K562 (cell line): ENCODE data around the gene TP53I3. TPM values are rescaled to one million over a fixed set of nuclear protein-coding genes. Genes with fewer than 3 reads are reported as not detected.

Experiments used
- BRF2 ChIP-seq: IDR thresholded peaks from 3 replicates; pipeline ENCODE4 v1.6.1; 2011; ENCODE audit warnings: borderline replicate concordance, mild to moderate bottlenecking; ENCODE audit not compliant: insufficient read length, insufficient read depth
- CCAR2 ChIP-seq: fragments of 200-400 bp; formaldehyde crosslinking; IDR thresholded peaks from 2 replicates; pipeline ENCODE4 v1.6.1; 2017; ENCODE audit warnings: mild to moderate bottlenecking, low read depth, low read length
- FOXA1 ChIP-seq: fragments of 450-650 bp; IDR thresholded peaks from 2 replicates; pipeline ENCODE4 v1.6.1; 2016; ENCODE audit warnings: mild to moderate bottlenecking, borderline replicate concordance
- MLLT1 ChIP-seq, 2 experiments: fragments of 450-650 bp; IDR thresholded peaks; 2 replicates each; pipeline ENCODE4 v1.6.1; 2016
- NELFE ChIP-seq: IDR thresholded peaks from 2 replicates; pipeline ENCODE4 v1.6.1; 2011; ENCODE audit warnings: mild to moderate bottlenecking; ENCODE audit not compliant: insufficient read depth, insufficient read length
- NFXL1 ChIP-seq: fragments of 450-650 bp; formaldehyde crosslinking; IDR thresholded peaks from 2 replicates; pipeline ENCODE4 v1.4.0; 2021; ENCODE audit warnings: mild to moderate bottlenecking
- NR2F6 ChIP-seq: fragments of 450-650 bp; formaldehyde crosslinking; IDR thresholded peaks from 2 replicates; pipeline ENCODE4 v1.4.0; 2020; ENCODE audit warnings: mild to moderate bottlenecking
- PHTF2 ChIP-seq: fragments of 250-450 bp; sonication (Bioruptor Pico); IDR thresholded peaks from 2 replicates; pipeline ENCODE4 v1.5.0; 2021; ENCODE audit warnings: mild to moderate bottlenecking
- RHOXF2B ChIP-seq: fragments of 250-450 bp; sonication (Bioruptor Pico); conservative IDR thresholded peaks from 2 replicates; pipeline ENCODE4 v1.5.1; 2021
- SRSF9 ChIP-seq: fragments of 200-400 bp; formaldehyde crosslinking; IDR thresholded peaks from 2 replicates; pipeline ENCODE4 v1.6.1; 2017; ENCODE audit warnings: low read depth, low read length, borderline replicate concordance
- STAG1 ChIP-seq: sonication (generic); formaldehyde crosslinking; IDR thresholded peaks from 2 replicates; pipeline ENCODE4 v1.5.0; 2020; ENCODE audit warnings: missing genetic modification reagents, borderline replicate concordance
- VEZF1 ChIP-seq: fragments of 200-800 bp; sonication (Bioruptor generic); IDR thresholded peaks from 2 replicates; pipeline ENCODE4 v1.6.1; 2017; ENCODE audit warnings: missing genetic modification characterization, missing compliant biosample characterization
- XRCC3 ChIP-seq: fragments of 450-650 bp; IDR thresholded peaks from 2 replicates; pipeline ENCODE4 v1.6.1; 2017; ENCODE audit warnings: mild to moderate bottlenecking, moderate library complexity
- ZNF133 ChIP-seq: fragments of 250-450 bp; sonication (Bioruptor Pico); IDR thresholded peaks from 2 replicates; pipeline ENCODE4 v1.4.0; 2020; ENCODE audit warnings: mild to moderate bottlenecking
- ZNF224 ChIP-seq: sonication (generic); formaldehyde crosslinking; IDR thresholded peaks from 2 replicates; pipeline ENCODE4 v1.8.0; 2022; ENCODE audit warnings: mild to moderate bottlenecking, missing genetic modification reagents
- ZNF431 ChIP-seq: sonication (generic); formaldehyde crosslinking; IDR thresholded peaks from 2 replicates; pipeline ENCODE4 v1.8.0; 2022; ENCODE audit warnings: mild to moderate bottlenecking, missing genetic modification reagents
- ZNF644 ChIP-seq: fragments of 200-800 bp; sonication (Bioruptor generic); IDR thresholded peaks from 2 replicates; pipeline ENCODE4 v1.6.1; 2016; ENCODE audit warnings: low read depth, missing genetic modification characterization, missing compliant biosample characterization
- polyA plus RNA-seq, 8 experiments: library from polyadenylated mRNA; depleted of rRNA in 4 of 8; stranded (reverse) in 5 of 8; unstranded in 3 of 8; fragments of >200 nt; fragmentation: Nextera tagmentation in 2 of 8; fragmentation: Illumina TruSeq in 1 of 8; extraction: Ambion mirVana in 2 of 8; extraction: Trizol in 1 of 8; gene quantifications; 2 replicates each; pipeline versions ENCODE4 v1.2.1 to v1.2.3, GENCODE V29; 2011 to 2014; ENCODE audit warnings: inconsistent platforms in 1 of 8, missing spikeins in 1 of 8
- total RNA-seq, 7 experiments: library from RNA; depleted of rRNA in 6 of 7; stranded (reverse); fragments of >200 nt in 6 of 7; fragmentation: Illumina TruSeq in 2 of 7; extraction: Trizol in 2 of 7; gene quantifications; 2 replicates each; pipeline versions ENCODE4 v1.2.1 to v1.2.3, GENCODE V29; 2011 to 2021; ENCODE audit warnings: low replicate concordance in 1 of 7
- TF ChIP-seq, protein P1 (sequence below): fragments of 450-650 bp; conservative IDR thresholded peaks from 2 replicates; pipeline ENCODE4 v1.6.1; 2016; ENCODE audit warnings: missing genetic modification characterization, low read depth, mild to moderate bottlenecking, missing compliant biosample characterization, moderate library complexity
- TF ChIP-seq, protein P2 (sequence below): fragments of 250-450 bp; sonication (Bioruptor Pico); IDR thresholded peaks from 2 replicates; pipeline ENCODE4 v1.8.0; 2022; ENCODE audit warnings: moderate library complexity, mild to moderate bottlenecking, inconsistent platforms
- TF ChIP-seq, protein P3 (sequence below): fragments of 450-650 bp; formaldehyde crosslinking; IDR thresholded peaks from 2 replicates; pipeline ENCODE4 v1.4.0; 2020; ENCODE audit warnings: mild to moderate bottlenecking, moderate library complexity

Gene TP53I3
- total and polyA plus RNA-seq, 9 of the 15 experiments (the other 6 are each of a cell fraction or from before 2014, with no cell fraction given) = 0.65 to 9.5 (median 5.6) TPM

GRCh38 chr2:24075915-24076848, 8.5 kb downstream of the TP53I3 start, which contains the start of gene SF3B6 (continued):
- TF ChIP-seq, protein P1, sequence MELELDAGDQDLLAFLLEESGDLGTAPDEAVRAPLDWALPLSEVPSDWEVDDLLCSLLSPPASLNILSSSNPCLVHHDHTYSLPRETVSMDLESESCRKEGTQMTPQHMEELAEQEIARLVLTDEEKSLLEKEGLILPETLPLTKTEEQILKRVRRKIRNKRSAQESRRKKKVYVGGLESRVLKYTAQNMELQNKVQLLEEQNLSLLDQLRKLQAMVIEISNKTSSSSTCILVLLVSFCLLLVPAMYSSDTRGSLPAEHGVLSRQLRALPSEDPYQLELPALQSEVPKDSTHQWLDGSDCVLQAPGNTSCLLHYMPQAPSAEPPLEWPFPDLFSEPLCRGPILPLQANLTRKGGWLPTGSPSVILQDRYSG (tag) = 0 out of 2 replicates have a peak, but pooled peaks have one; percentile 54
- TF ChIP-seq SRSF9 = no peak
- no peak for TF ChIP-seq ZNF644
- TF ChIP-seq MLLT1 (IDR thresholded peaks at IDR 0.05) = no peak
- TF ChIP-seq, protein P2, sequence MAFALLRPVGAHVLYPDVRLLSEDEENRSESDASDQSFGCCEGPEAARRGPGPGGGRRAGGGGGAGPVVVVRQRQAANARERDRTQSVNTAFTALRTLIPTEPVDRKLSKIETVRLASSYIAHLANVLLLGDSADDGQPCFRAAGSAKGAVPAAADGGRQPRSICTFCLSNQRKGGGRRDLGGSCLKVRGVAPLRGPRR (CRISPR knock-in tag) = no peak
- no peak for TF ChIP-seq BRF2
- no peak for TF ChIP-seq FOXA1
- no peak for TF ChIP-seq XRCC3
- 0 out of 2 replicates have a peak, but pooled peaks have one; percentile 64 for TF ChIP-seq ZNF224
- peak; percentile 76; the same call in 1 of the 2 replicates for TF ChIP-seq CCAR2
- peak; percentile 70; the same call in 1 of the 2 replicates for TF ChIP-seq ZNF431 (CRISPR knock-in tag)
- no peak for TF ChIP-seq PHTF2
- peak; percentile 92 for TF ChIP-seq VEZF1 (CRISPR knock-in tag)
- no peak for TF ChIP-seq NFXL1 (CRISPR knock-in tag)
- TF ChIP-seq RHOXF2B = no peak
- TF ChIP-seq, protein P3, sequence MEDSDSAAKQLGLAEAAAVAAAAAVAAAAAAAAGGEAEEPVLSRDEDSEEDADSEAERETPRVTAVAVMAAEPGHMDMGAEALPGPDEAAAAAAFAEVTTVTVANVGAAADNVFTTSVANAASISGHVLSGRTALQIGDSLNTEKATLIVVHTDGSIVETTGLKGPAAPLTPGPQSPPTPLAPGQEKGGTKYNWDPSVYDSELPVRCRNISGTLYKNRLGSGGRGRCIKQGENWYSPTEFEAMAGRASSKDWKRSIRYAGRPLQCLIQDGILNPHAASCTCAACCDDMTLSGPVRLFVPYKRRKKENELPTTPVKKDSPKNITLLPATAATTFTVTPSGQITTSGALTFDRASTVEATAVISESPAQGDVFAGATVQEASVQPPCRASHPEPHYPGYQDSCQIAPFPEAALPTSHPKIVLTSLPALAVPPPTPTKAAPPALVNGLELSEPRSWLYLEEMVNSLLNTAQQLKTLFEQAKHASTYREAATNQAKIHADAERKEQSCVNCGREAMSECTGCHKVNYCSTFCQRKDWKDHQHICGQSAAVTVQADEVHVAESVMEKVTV (CRISPR knock-in tag) = no peak
- no peak for TF ChIP-seq ZNF133
- TF ChIP-seq NR2F6 = no peak
- TF ChIP-seq STAG1 = no peak
- TF ChIP-seq NELFE = no peak
